Panc1 (cell line): ENCODE results near the gene AMIGO3. TPM values are rescaled to one million over a fixed set of nuclear protein-coding genes. Genes with fewer than 3 reads are reported as not detected.

Experiments
- ATAC-seq: fragments of 200-7000 bp; cut with Tn5 transposase; 2 replicates; pipeline ENCODE4 v1.9.1; 2020; ENCODE audit warnings: mild to moderate bottlenecking, moderate library complexity
- BruUV-seq: library from RNA; stranded (reverse); fragments of 400-500 nt; replicated peaks from 2 replicates; lab custom pipeline; 2021; lab: Mats Ljungman, UMichigan
- CTCF ChIA-PET: fragments of 300-600 bp; sonication (Branson Sonifier 250); formaldehyde crosslinking; loops from one replicate; lab custom pipeline; 2022; ENCODE audit warnings: antibody characterized with exemption; lab: Charles Lee
- POLR2A ChIA-PET: fragments of 300-600 bp; sonication (Branson Sonifier 250); formaldehyde crosslinking; loops from one replicate; lab custom pipeline; 2022; ENCODE audit warnings: antibody characterized with exemption; lab: Charles Lee
- DNase-seq: peaks from one replicate; pipeline ENCODE4 v3.0.0-alpha.2; 2010; ENCODE audit warnings: low read depth, low spot score
- H3K27ac ChIP-seq: 2 replicates; pipeline ENCODE4 v1.5.1; 2011; ENCODE audit warnings: mild to moderate bottlenecking, low read length, inconsistent platforms
- H3K27me3 ChIP-seq: fragments of 200-500 bp; sonication (Bioruptor generic); 2 replicates; pipeline ENCODE4 v1.6.0; 2014; ENCODE audit warnings: low read length, inconsistent platforms; ENCODE audit not compliant: control insufficient read depth, insufficient read depth
- H3K36me3 ChIP-seq: fragments of 200-500 bp; sonication (Bioruptor generic); 2 replicates; pipeline ENCODE4 v1.5.1; 2014; ENCODE audit warnings: inconsistent platforms, mild to moderate bottlenecking, low read length, moderate library complexity; ENCODE audit not compliant: control insufficient read depth, insufficient read depth
- H3K4me1 ChIP-seq: 2 replicates; pipeline ENCODE4 v1.5.1; 2011; ENCODE audit warnings: inconsistent platforms, mild to moderate bottlenecking, low read length, moderate library complexity; ENCODE audit not compliant: control insufficient read depth, insufficient read depth
- H3K4me3 ChIP-seq, 2 experiments: 2 replicates each; pipeline ENCODE4 v1.5.1; 2011 to 2012; ENCODE audit warnings: low read depth in 2 of 2, low read length in 2 of 2, mild to moderate bottlenecking in 2 of 2, inconsistent platforms in 1 of 2, moderate library complexity in 1 of 2
- H3K9me3 ChIP-seq: fragments of 200-500 bp; sonication (Bioruptor generic); 2 replicates; pipeline ENCODE4 v1.5.1; 2014; ENCODE audit warnings: low read depth, mild to moderate bottlenecking, inconsistent platforms, low read length, moderate library complexity; ENCODE audit not compliant: control insufficient read depth, insufficient read depth
- CTCF ChIP-seq: fragments of 450-650 bp; IDR thresholded peaks from 2 replicates; pipeline ENCODE4 v1.5.1; 2017; ENCODE audit warnings: mild to moderate bottlenecking
- POLR2AphosphoS5 ChIP-seq: IDR thresholded peaks from 2 replicates; pipeline ENCODE4 v1.6.1; 2012; ENCODE audit warnings: mild to moderate bottlenecking, low read depth, low read length, moderate library complexity
- SIN3A ChIP-seq: IDR thresholded peaks from 2 replicates; pipeline ENCODE4 v1.6.1; 2012; ENCODE audit warnings: low read depth, mild to moderate bottlenecking, low read length, moderate library complexity, borderline replicate concordance; ENCODE audit not compliant: insufficient read depth
- TCF7L2 ChIP-seq: IDR thresholded peaks from 2 replicates; pipeline ENCODE4 v1.6.1; 2011; ENCODE audit warnings: mild to moderate bottlenecking, low read depth, low read length, inconsistent platforms
- in situ Hi-C: cut with HindIII; loops from 2 replicates; pipeline ENCODE4 v1.10.0; 2016; ENCODE audit warnings: low sequenced_read_pairs, low pct_unique_long_range_greater_than_20kb
- intact Hi-C: fragments of 100-400 bp; cut with micrococcal nuclease; formaldehyde crosslinking; loops from one replicate; pipeline ENCODE4 v1.10.0; 2022; ENCODE audit not compliant: unreplicated experiment
- total RNA-seq: library from RNA; stranded (reverse); gene quantifications from one replicate; pipeline ENCODE4 v1.2.1, GENCODE V29; 2021; ENCODE audit not compliant: unreplicated experiment
- TF ChIP-seq, protein P1 (sequence below), 2 experiments: IDR thresholded peaks; 2 replicates each; pipeline ENCODE4 v1.6.1; 2011 to 2012; ENCODE audit warnings: low read depth in 2 of 2, control low read depth in 1 of 2, low read length in 1 of 2, mild to moderate bottlenecking in 1 of 2, moderate library complexity in 1 of 2; ENCODE audit not compliant: insufficient read depth in 1 of 2

AMIGO3 gene
- total RNA-seq, 1 experiment from 2014 or later = 0.72 TPM

GRCh38 chr3:49761661-49762060 lies 42.2 kb upstream of the AMIGO3 start:
- no peak overlapping the region for H3K27ac ChIP-seq
- H3K4me1 ChIP-seq = no peaks in the 10 kb centered on the region
- DNase-seq (no peak), ATAC-seq (no peak)
- TF ChIP-seq CTCF (no peak), POLR2AphosphoS5 (no peak), TCF7L2 (no peak), SIN3A (no peak)
- TF ChIP-seq, protein P1, sequence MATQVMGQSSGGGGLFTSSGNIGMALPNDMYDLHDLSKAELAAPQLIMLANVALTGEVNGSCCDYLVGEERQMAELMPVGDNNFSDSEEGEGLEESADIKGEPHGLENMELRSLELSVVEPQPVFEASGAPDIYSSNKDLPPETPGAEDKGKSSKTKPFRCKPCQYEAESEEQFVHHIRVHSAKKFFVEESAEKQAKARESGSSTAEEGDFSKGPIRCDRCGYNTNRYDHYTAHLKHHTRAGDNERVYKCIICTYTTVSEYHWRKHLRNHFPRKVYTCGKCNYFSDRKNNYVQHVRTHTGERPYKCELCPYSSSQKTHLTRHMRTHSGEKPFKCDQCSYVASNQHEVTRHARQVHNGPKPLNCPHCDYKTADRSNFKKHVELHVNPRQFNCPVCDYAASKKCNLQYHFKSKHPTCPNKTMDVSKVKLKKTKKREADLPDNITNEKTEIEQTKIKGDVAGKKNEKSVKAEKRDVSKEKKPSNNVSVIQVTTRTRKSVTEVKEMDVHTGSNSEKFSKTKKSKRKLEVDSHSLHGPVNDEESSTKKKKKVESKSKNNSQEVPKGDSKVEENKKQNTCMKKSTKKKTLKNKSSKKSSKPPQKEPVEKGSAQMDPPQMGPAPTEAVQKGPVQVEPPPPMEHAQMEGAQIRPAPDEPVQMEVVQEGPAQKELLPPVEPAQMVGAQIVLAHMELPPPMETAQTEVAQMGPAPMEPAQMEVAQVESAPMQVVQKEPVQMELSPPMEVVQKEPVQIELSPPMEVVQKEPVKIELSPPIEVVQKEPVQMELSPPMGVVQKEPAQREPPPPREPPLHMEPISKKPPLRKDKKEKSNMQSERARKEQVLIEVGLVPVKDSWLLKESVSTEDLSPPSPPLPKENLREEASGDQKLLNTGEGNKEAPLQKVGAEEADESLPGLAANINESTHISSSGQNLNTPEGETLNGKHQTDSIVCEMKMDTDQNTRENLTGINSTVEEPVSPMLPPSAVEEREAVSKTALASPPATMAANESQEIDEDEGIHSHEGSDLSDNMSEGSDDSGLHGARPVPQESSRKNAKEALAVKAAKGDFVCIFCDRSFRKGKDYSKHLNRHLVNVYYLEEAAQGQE (IDR thresholded peaks at IDR 0.05; ENCODE audit: insufficient read depth in 1 of 2, low read depth in 2 of 2, low read length in 1 of 2) = no peak
- POLR2A ChIA-PET = no interaction called here
- no peaks in the 10 kb centered on the region for H3K36me3 ChIP-seq
- intact Hi-C loops = no loop called here
- H3K4me3 ChIP-seq = no peak overlapping the region
- no TSS peak for BruUV-seq
- in situ Hi-C loops = no loop called here
- H3K27me3 ChIP-seq = no peaks in the 10 kb centered on the region
- CTCF ChIA-PET = no interaction called here
- H3K9me3 ChIP-seq = no peaks in the 10 kb centered on the region

GRCh38 chr3:49759226-49759625 lies 39.7 kb upstream of the AMIGO3 start:
- no peak for TF ChIP-seq TCF7L2
- TF ChIP-seq, protein P1 (IDR thresholded peaks at IDR 0.05; ENCODE audit: insufficient read depth in 1 of 2, low read depth in 2 of 2, low read length in 1 of 2) = no peak
- TF ChIP-seq POLR2AphosphoS5 = no peak
- no peak for TF ChIP-seq SIN3A
- TF ChIP-seq CTCF = no peak
- ChIA-PET POLR2A (no interaction called here), CTCF (no interaction called here)
- Histone ChIP-seq H3K27ac (no peak overlapping the region), H3K9me3 (no peaks in the 10 kb centered on the region), H3K4me1 (no peaks in the 10 kb centered on the region), H3K36me3 (no peaks in the 10 kb centered on the region), H3K27me3 (no peaks in the 10 kb centered on the region), H3K4me3 (no peak overlapping the region)
- intact Hi-C loops = no loop called here
- no peak for DNase-seq
- in situ Hi-C loops = no loop called here
- TSS peak; percentile 53 for BruUV-seq
- no peak for ATAC-seq
